C4-2B (cell line): ENCODE measurements around the gene RORB.

ENCODE experiments used
- ZFX ChIP-seq: fragments of 450-650 bp; IDR thresholded peaks from 2 replicates; pipeline ENCODE4 v1.6.1; 2017
- TF ChIP-seq, protein P1 (sequence below): fragments of 450-650 bp; conservative IDR thresholded peaks from 2 replicates; pipeline ENCODE4 v1.5.1; 2017; ENCODE audit warnings: mild to moderate bottlenecking

DNA sequence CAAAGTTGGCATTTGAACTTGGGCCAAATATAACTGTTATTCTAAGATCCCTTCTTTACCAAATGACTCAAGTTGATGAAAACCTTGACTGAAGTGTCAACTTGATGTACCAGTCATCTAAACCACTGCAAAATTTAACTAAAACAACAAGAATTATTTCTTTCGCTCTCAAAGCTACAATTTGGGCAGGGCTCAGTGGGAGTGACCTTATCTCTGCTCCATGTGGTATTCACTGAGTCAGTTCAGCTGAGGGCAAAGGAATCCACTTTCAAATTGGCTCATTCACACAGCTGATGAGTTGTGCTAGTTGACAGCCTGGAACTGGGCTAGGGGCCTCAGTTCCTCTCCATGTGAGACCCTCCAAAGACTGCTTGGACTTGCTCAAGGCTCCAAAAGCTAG lies 166.3 kb downstream of the RORB start:
- TF ChIP-seq, protein P1, sequence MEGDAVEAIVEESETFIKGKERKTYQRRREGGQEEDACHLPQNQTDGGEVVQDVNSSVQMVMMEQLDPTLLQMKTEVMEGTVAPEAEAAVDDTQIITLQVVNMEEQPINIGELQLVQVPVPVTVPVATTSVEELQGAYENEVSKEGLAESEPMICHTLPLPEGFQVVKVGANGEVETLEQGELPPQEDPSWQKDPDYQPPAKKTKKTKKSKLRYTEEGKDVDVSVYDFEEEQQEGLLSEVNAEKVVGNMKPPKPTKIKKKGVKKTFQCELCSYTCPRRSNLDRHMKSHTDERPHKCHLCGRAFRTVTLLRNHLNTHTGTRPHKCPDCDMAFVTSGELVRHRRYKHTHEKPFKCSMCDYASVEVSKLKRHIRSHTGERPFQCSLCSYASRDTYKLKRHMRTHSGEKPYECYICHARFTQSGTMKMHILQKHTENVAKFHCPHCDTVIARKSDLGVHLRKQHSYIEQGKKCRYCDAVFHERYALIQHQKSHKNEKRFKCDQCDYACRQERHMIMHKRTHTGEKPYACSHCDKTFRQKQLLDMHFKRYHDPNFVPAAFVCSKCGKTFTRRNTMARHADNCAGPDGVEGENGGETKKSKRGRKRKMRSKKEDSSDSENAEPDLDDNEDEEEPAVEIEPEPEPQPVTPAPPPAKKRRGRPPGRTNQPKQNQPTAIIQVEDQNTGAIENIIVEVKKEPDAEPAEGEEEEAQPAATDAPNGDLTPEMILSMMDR, result no peak
- TF ChIP-seq ZFX, result no peak
